Measurements from ENCODE around the gene SLC8A1.

Gene SLC8A1

GRCh38 chr2:40421631-40422297 lies 30.1 kb downstream of the SLC8A1 start:
- no peaks in the 10 kb centered on the region for H3K27me3 ChIP-seq (replicated peaks; ENCODE audit: control insufficient read depth, insufficient read depth, low read length)
- TF ChIP-seq CTCF (IDR thresholded peaks at IDR 0.05; ENCODE audit: insufficient read depth, low read length, poor library complexity, severe bottlenecking), result no peak
- H3K36me3 ChIP-seq (ENCODE audit: control insufficient read depth, insufficient read depth, low read length), result no peaks in the 10 kb centered on the region
- H3K4me3 ChIP-seq (replicated peaks; ENCODE audit: low read depth, low read length), result no peak overlapping the region
- DNase-seq (ENCODE audit: extremely low read depth, insufficient read length), result no peak

GRCh38 chr2:40420478-40420877 lies 31.4 kb downstream of the SLC8A1 start:
- H3K4me3 ChIP-seq (replicated peaks; ENCODE audit: low read depth, low read length), result no peak overlapping the region

GRCh38 chr2:40419364-40419762 lies 32.5 kb downstream of the SLC8A1 start:
- Histone ChIP-seq H3K27me3 (replicated peaks; ENCODE audit: control insufficient read depth, insufficient read depth, low read length) (no peaks in the 10 kb centered on the region), H3K4me3 (replicated peaks; ENCODE audit: low read depth, low read length) (no peak overlapping the region), H3K36me3 (ENCODE audit: control insufficient read depth, insufficient read depth, low read length) (no peaks in the 10 kb centered on the region)
- TF ChIP-seq CTCF (IDR thresholded peaks at IDR 0.05; ENCODE audit: insufficient read depth, low read length, poor library complexity, severe bottlenecking), result no peak
- no peak for DNase-seq (ENCODE audit: extremely low read depth, insufficient read length)

More at GRCh38 chr2:40420478-40420877, 31.4 kb downstream of the SLC8A1 start:
- Histone ChIP-seq H3K27me3 (replicated peaks; ENCODE audit: control insufficient read depth, insufficient read depth, low read length) (no peaks in the 10 kb centered on the region), H3K36me3 (ENCODE audit: control insufficient read depth, insufficient read depth, low read length) (no peaks in the 10 kb centered on the region)
- no peak for DNase-seq (ENCODE audit: extremely low read depth, insufficient read length)
- TF ChIP-seq CTCF (IDR thresholded peaks at IDR 0.05; ENCODE audit: insufficient read depth, low read length, poor library complexity, severe bottlenecking), result no peak

GRCh38 chr2:40418614-40419363 lies 33.1 kb downstream of the SLC8A1 start:
- Histone ChIP-seq H3K4me3 (replicated peaks; ENCODE audit: low read depth, low read length) (no peak overlapping the region), H3K27me3 (replicated peaks; ENCODE audit: control insufficient read depth, insufficient read depth, low read length) (no peaks in the 10 kb centered on the region), H3K36me3 (ENCODE audit: control insufficient read depth, insufficient read depth, low read length) (no peaks in the 10 kb centered on the region)
- TF ChIP-seq CTCF (IDR thresholded peaks at IDR 0.05; ENCODE audit: insufficient read depth, low read length, poor library complexity, severe bottlenecking), result no peak
- no peak for DNase-seq (ENCODE audit: extremely low read depth, insufficient read length)

DNA sequence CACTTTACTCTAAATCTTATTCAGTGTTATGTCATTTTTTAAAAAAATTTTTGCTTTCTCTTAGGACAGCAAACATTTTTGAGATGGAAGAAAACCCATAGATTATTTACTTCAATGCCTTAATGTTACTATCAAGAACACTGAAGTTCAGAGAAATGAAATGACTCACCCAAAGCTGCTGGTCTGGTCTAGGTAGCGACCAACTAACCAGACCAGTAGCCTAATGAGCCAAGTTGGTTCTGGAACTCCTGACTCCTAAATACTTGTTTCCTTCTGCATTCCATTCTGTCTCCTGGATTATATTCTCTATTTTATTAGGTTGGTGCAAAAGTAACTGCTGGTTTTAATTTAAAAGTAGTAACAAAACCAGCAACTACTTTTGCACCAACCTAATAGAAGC lies 35.4 kb downstream of the SLC8A1 start:
- DNase-seq (ENCODE audit: extremely low read depth, insufficient read length), result no peak
- H3K36me3 ChIP-seq (ENCODE audit: control insufficient read depth, insufficient read depth, low read length), result no peaks in the 10 kb centered on the region
- no peak for TF ChIP-seq CTCF (IDR thresholded peaks at IDR 0.05; ENCODE audit: insufficient read depth, low read length, poor library complexity, severe bottlenecking)
- H3K4me3 ChIP-seq (replicated peaks; ENCODE audit: low read depth, low read length), result no peak overlapping the region
- H3K27me3 ChIP-seq (replicated peaks; ENCODE audit: control insufficient read depth, insufficient read depth, low read length), result no peaks in the 10 kb centered on the region
